Panc1 (cell line): ENCODE measurements around the gene TBX18. TPM values are rescaled to one million over a fixed set of nuclear protein-coding genes. Genes with fewer than 3 reads are reported as not detected.

Source experiments
- ATAC-seq: fragments of 200-7000 bp; cut with Tn5 transposase; 2 replicates; pipeline ENCODE4 v1.9.1; 2020; ENCODE audit warnings: mild to moderate bottlenecking, moderate library complexity
- BruUV-seq: library from RNA; stranded (reverse); fragments of 400-500 nt; replicated peaks from 2 replicates; lab custom pipeline; 2021; lab: Mats Ljungman, UMichigan
- CTCF ChIA-PET: fragments of 300-600 bp; sonication (Branson Sonifier 250); formaldehyde crosslinking; loops from one replicate; lab custom pipeline; 2022; ENCODE audit warnings: antibody characterized with exemption; lab: Charles Lee
- POLR2A ChIA-PET: fragments of 300-600 bp; sonication (Branson Sonifier 250); formaldehyde crosslinking; loops from one replicate; lab custom pipeline; 2022; ENCODE audit warnings: antibody characterized with exemption; lab: Charles Lee
- DNase-seq: peaks from one replicate; pipeline ENCODE4 v3.0.0-alpha.2; 2010; ENCODE audit warnings: low read depth, low spot score
- H3K27ac ChIP-seq: 2 replicates; pipeline ENCODE4 v1.5.1; 2011; ENCODE audit warnings: mild to moderate bottlenecking, low read length, inconsistent platforms
- H3K27me3 ChIP-seq: fragments of 200-500 bp; sonication (Bioruptor generic); 2 replicates; pipeline ENCODE4 v1.6.0; 2014; ENCODE audit warnings: low read length, inconsistent platforms; ENCODE audit not compliant: control insufficient read depth, insufficient read depth
- H3K36me3 ChIP-seq: fragments of 200-500 bp; sonication (Bioruptor generic); 2 replicates; pipeline ENCODE4 v1.5.1; 2014; ENCODE audit warnings: inconsistent platforms, mild to moderate bottlenecking, low read length, moderate library complexity; ENCODE audit not compliant: control insufficient read depth, insufficient read depth
- H3K4me1 ChIP-seq: 2 replicates; pipeline ENCODE4 v1.5.1; 2011; ENCODE audit warnings: inconsistent platforms, mild to moderate bottlenecking, low read length, moderate library complexity; ENCODE audit not compliant: control insufficient read depth, insufficient read depth
- H3K4me3 ChIP-seq, 2 experiments: 2 replicates each; pipeline ENCODE4 v1.5.1; 2011 to 2012; ENCODE audit warnings: low read depth in 2 of 2, low read length in 2 of 2, mild to moderate bottlenecking in 2 of 2, inconsistent platforms in 1 of 2, moderate library complexity in 1 of 2
- H3K9me3 ChIP-seq: fragments of 200-500 bp; sonication (Bioruptor generic); 2 replicates; pipeline ENCODE4 v1.5.1; 2014; ENCODE audit warnings: low read depth, mild to moderate bottlenecking, inconsistent platforms, low read length, moderate library complexity; ENCODE audit not compliant: control insufficient read depth, insufficient read depth
- CTCF ChIP-seq: fragments of 450-650 bp; IDR thresholded peaks from 2 replicates; pipeline ENCODE4 v1.5.1; 2017; ENCODE audit warnings: mild to moderate bottlenecking
- POLR2AphosphoS5 ChIP-seq: IDR thresholded peaks from 2 replicates; pipeline ENCODE4 v1.6.1; 2012; ENCODE audit warnings: mild to moderate bottlenecking, low read depth, low read length, moderate library complexity
- REST ChIP-seq, 2 experiments: IDR thresholded peaks; 2 replicates each; pipeline ENCODE4 v1.6.1; 2011 to 2012; ENCODE audit warnings: low read depth in 2 of 2, control low read depth in 1 of 2, low read length in 1 of 2, mild to moderate bottlenecking in 1 of 2, moderate library complexity in 1 of 2; ENCODE audit not compliant: insufficient read depth in 1 of 2
- SIN3A ChIP-seq: IDR thresholded peaks from 2 replicates; pipeline ENCODE4 v1.6.1; 2012; ENCODE audit warnings: low read depth, mild to moderate bottlenecking, low read length, moderate library complexity, borderline replicate concordance; ENCODE audit not compliant: insufficient read depth
- TCF7L2 ChIP-seq: IDR thresholded peaks from 2 replicates; pipeline ENCODE4 v1.6.1; 2011; ENCODE audit warnings: mild to moderate bottlenecking, low read depth, low read length, inconsistent platforms
- in situ Hi-C: cut with HindIII; loops from 2 replicates; pipeline ENCODE4 v1.10.0; 2016; ENCODE audit warnings: low sequenced_read_pairs, low pct_unique_long_range_greater_than_20kb
- intact Hi-C: fragments of 100-400 bp; cut with micrococcal nuclease; formaldehyde crosslinking; loops from one replicate; pipeline ENCODE4 v1.10.0; 2022; ENCODE audit not compliant: unreplicated experiment
- total RNA-seq: library from RNA; stranded (reverse); gene quantifications from one replicate; pipeline ENCODE4 v1.2.1, GENCODE V29; 2021; ENCODE audit not compliant: unreplicated experiment

Gene TBX18
- total RNA-seq, 1 experiment from 2014 or later: 10.1 TPM

GRCh38 chr6:84801250-84801649 lies 36.9 kb upstream of the TBX18 start:
- H3K9me3 ChIP-seq: no peaks in the 10 kb centered on the region
- no peaks in the 10 kb centered on the region for H3K36me3 ChIP-seq
- ChIA-PET CTCF (no interaction called here), POLR2A (no interaction called here)
- ATAC-seq (no peak), DNase-seq (no peak)
- no peak overlapping the region for H3K4me3 ChIP-seq
- intact Hi-C loops: no loop called here
- H3K4me1 ChIP-seq: no peaks in the 10 kb centered on the region
- H3K27ac ChIP-seq: no peak overlapping the region
- no TSS peak for BruUV-seq
- H3K27me3 ChIP-seq: no peaks in the 10 kb centered on the region
- TF ChIP-seq TCF7L2: no peak
- no peak for TF ChIP-seq REST (IDR thresholded peaks at IDR 0.05; ENCODE audit: insufficient read depth in 1 of 2, low read depth in 2 of 2, low read length in 1 of 2)
- TF ChIP-seq POLR2AphosphoS5: no peak
- no peak for TF ChIP-seq SIN3A
- no peak for TF ChIP-seq CTCF
- in situ Hi-C loops: no loop called here

- TF ChIP-seq REST (IDR thresholded peaks at IDR 0.05; ENCODE audit: insufficient read depth in 1 of 2, low read depth in 2 of 2, low read length in 1 of 2) (no peak), CTCF (no peak), POLR2AphosphoS5 (no peak), SIN3A (no peak), TCF7L2 (no peak)
- in situ Hi-C loops (no loop called here), intact Hi-C loops (no loop called here)
- H3K27me3 ChIP-seq: no peaks in the 10 kb centered on the region
- BruUV-seq: no TSS peak
- DNase-seq (no peak), ATAC-seq (no peak)
- H3K36me3 ChIP-seq: no peaks in the 10 kb centered on the region
- no peak overlapping the region for H3K4me3 ChIP-seq
- CTCF ChIA-PET: no interaction called here
- H3K9me3 ChIP-seq: no peaks in the 10 kb centered on the region
- H3K4me1 ChIP-seq: no peaks in the 10 kb centered on the region
- POLR2A ChIA-PET: interaction anchor here (0.6 kb wide), 1 partner anchor 472 kb away, joined by 3 read pairs; no protein-coding TSS in a partner anchor
- H3K27ac ChIP-seq: no peak overlapping the region
Measured at GRCh38 chr6:84798257-84798656, 33.9 kb upstream of the TBX18 start.
